Heart left ventricle (tissue), 16 donors: Measurements from ENCODE around the gene CADPS2. TPM values are rescaled to one million over a fixed set of nuclear protein-coding genes. Genes with fewer than 3 reads are reported as not detected.

Experiments
- ATAC-seq, 4 donors: fragments of 200-7000 bp; cut with Tn5 transposase; one replicate each; pipeline ENCODE4 v1.9.1; 2020 to 2022; ENCODE audit warnings: moderate library complexity in 4 of 4, mild to moderate bottlenecking in 3 of 4, moderate number of reproducible peaks in 1 of 4
- DNase-seq, 5 donors: peaks; one replicate each; pipeline ENCODE4 v3.0.0-alpha.2; 2020
- H3K27ac ChIP-seq, 12 donors: fragments of 200-600 bp; sonication (generic) in 4 of 12; one replicate each; pipeline versions ENCODE4 v1.5.0 to v1.8.0; 2016 to 2022; ENCODE audit warnings: mild to moderate bottlenecking in 2 of 12
- H3K27me3 ChIP-seq, 9 donors: fragments of 200-600 bp; sonication (generic) in 2 of 9; one replicate each; pipeline versions ENCODE4 v1.5.1 to v1.8.0; 2016 to 2022; ENCODE audit warnings: mild to moderate bottlenecking in 3 of 9
- H3K36me3 ChIP-seq, 9 donors: fragments of 200-600 bp; sonication (generic) in 2 of 9; one replicate each; pipeline versions ENCODE4 v1.5.0 to v1.8.0; 2018 to 2022; ENCODE audit warnings: mild to moderate bottlenecking in 2 of 9
- H3K4me1 ChIP-seq, 12 donors: fragments of 200-600 bp; sonication (generic) in 4 of 12; one replicate each; pipeline versions ENCODE4 v1.5.0 to v1.8.0; 2016 to 2022; ENCODE audit warnings: mild to moderate bottlenecking in 3 of 12
- H3K4me3 ChIP-seq, 12 donors: fragments of 200-600 bp; sonication (generic) in 4 of 12; one replicate each; pipeline versions ENCODE4 v1.5.0 to v1.8.0; 2017 to 2022; ENCODE audit warnings: mild to moderate bottlenecking in 9 of 12, moderate library complexity in 4 of 12
- H3K9me3 ChIP-seq, 12 donors: fragments of 200-600 bp; sonication (generic) in 4 of 12; one replicate each; pipeline versions ENCODE4 v1.5.0 to v1.8.0; 2016 to 2022; ENCODE audit warnings: mild to moderate bottlenecking in 1 of 12
- CTCF ChIP-seq, 12 donors: fragments of 200-600 bp; sonication (generic) in 4 of 12; IDR thresholded peaks; one replicate each; pipeline versions ENCODE4 v1.5.0 to v1.8.0; 2018 to 2022; ENCODE audit warnings: antibody characterized with exemption in 12 of 12, mild to moderate bottlenecking in 5 of 12
- POLR2A ChIP-seq, 2 donors: fragments of 450-650 bp; IDR thresholded peaks; one replicate each; pipeline ENCODE4 v1.6.1; 2017; ENCODE audit warnings: antibody characterized with exemption in 2 of 2, mild to moderate bottlenecking in 2 of 2, moderate library complexity in 2 of 2
- WGBS, 4 donors: extraction: QIAGEN DNeasy Blood & Tissue Kit in 2 of 4; methylation state at CpG; one replicate each; pipeline versions ENCODE4 v1.1.5 to v1.1.7; 2013 to 2018; 5-methylcytosine and 5-hydroxymethylcytosine counted together
- intact Hi-C, 10 donors: fragments of 100-400 bp; cut with DNase I; formaldehyde crosslinking; loops; one replicate each; pipeline versions ENCODE4 v1.11.1 to v1.14.2; 2022
- polyA plus RNA-seq, 2 donors: library from polyadenylated mRNA; stranded (reverse); fragments of 200-250 nt; gene quantifications; one replicate each; pipeline ENCODE4 v1.2.3, GENCODE V29; 2013
- total RNA-seq, 9 donors: library from RNA; depleted of rRNA in 2 of 9; stranded (reverse); fragments of >200 nt in 2 of 9; fragmentation: NEBNext Ultra II Directional in 3 of 9; extraction: Animal tissue kit (Norgen Biotek cat#: 25700) in 3 of 9; gene quantifications; one replicate each; pipeline versions ENCODE4 v1.1.0 to v1.2.4, GENCODE V29; 2016 to 2023
- donor health status: ischemic (EF 13 %, LVEDD 7.1; RV severe dilation, severe dysfunction).
- donor health status: healthy with polysubstance abuse.
- donor health status: DM: no; HTN: yes; CAD: no.
- donor health status: DM: no; HTN: no; CAD: no.
- donor health status: ischemic (EF 25% LVEDD 6.9; RV normal size, moderate dysfunction).
- donor health status: ischemic (EF 25% LVEDD 5.7; RV mildly dilated, moderate dysfunction).
- donor health status: healthy.
- donor health status: DM: yes; HTN: yes; CAD: no.
- donor health status: ischemic (EF 35%, LVEDD 5.7; RV mildly dilated, moderate dysfunction).
- donor health status: nonischemic (EF 11% LVEDD 7.7; RV severe dilation, severe dysfunction).
- donor health status: DM: yes; HTN: yes; CAD: no.
- donor health status: PGD.
- donor health status: ischemic (EF 29% LVEDD 5.4; RV normal size, mild dysfunction).
- donor health status: nonischemic (EF 23%, LVEDD 6.1; RV moderate dilation, normal function).

CADPS2 gene
- total and polyA plus RNA-seq, 11 donors, result 6.5 to 29.0 (median 10.3) TPM

GRCh38 chr7:122448893-122449589, 437.2 kb downstream of the CADPS2 start:
- intact Hi-C loops, result no loop called here
- H3K4me3 ChIP-seq, result no peak overlapping the region
- peaks cover 0 to 9% (median 0%) of the 10 kb centered on the region in 12 donors for H3K9me3 ChIP-seq
- DNase-seq, result no peak
- no peak for ATAC-seq
- H3K27ac ChIP-seq, result no peak overlapping the region
- H3K4me1 ChIP-seq, result no peaks in the 10 kb centered on the region
- peaks cover 0 to 11% (median 0%) of the 10 kb centered on the region in 9 donors for H3K36me3 ChIP-seq
- WGBS, 4 donors, result 85 to 92% (median 86%) methylated on average over 5 of the region's 5 CpGs
- H3K27me3 ChIP-seq, result no peaks in the 10 kb centered on the region
- TF ChIP-seq CTCF (IDR thresholded peaks at IDR 0.05) (no peak), POLR2A (IDR thresholded peaks at IDR 0.05) (no peak)

DNA sequence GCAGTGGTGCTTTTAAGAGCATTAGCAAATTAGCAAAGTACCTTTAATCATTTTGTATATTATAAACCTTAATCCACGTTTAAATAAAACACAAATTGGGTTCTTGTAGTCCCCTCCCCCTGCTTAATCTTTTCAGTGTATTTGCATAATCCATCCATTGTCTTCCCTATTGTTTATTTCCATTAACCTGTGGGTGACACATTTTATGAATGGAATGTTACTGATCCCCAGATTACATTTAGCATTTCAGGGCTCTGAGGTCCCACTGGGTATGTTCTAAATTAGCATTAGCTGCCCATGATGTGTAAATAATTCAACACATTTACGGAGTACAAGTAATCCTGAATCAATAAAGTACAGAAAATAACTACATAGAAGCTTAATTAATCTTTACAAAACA, 443.3 kb downstream of the CADPS2 start:
- H3K9me3 ChIP-seq, result peaks cover 0 to 10% (median 0%) of the 10 kb centered on the region in 12 donors
- H3K27me3 ChIP-seq, result no peaks in the 10 kb centered on the region
- H3K4me1 ChIP-seq, result peaks cover 0 to 3% (median 0%) of the 10 kb centered on the region in 12 donors
- H3K36me3 ChIP-seq, result no peaks in the 10 kb centered on the region
- H3K4me3 ChIP-seq, result no peak overlapping the region
- no peak overlapping the region for H3K27ac ChIP-seq
- intact Hi-C loops, result no loop called here
- ATAC-seq (no peak), DNase-seq (no peak)
- 52 to 59% (median 56%) methylated on average over 2 of the region's 2 CpGs for WGBS, 4 donors
- TF ChIP-seq POLR2A (IDR thresholded peaks at IDR 0.05) (no peak), CTCF (IDR thresholded peaks at IDR 0.05) (no peak)

GRCh38 chr7:122438492-122438891, 447.8 kb downstream of the CADPS2 start:
- Histone ChIP-seq H3K27ac (no peak overlapping the region), H3K4me3 (no peak overlapping the region), H3K27me3 (no peaks in the 10 kb centered on the region), H3K9me3 (no peaks in the 10 kb centered on the region), H3K4me1 (peaks cover 0 to 3% (median 0%) of the 10 kb centered on the region in 12 donors), H3K36me3 (peaks cover 0 to 4% (median 0%) of the 10 kb centered on the region in 9 donors)
- 72 to 88% (median 82%) methylated on average over 1 of the region's 1 CpG for WGBS, 4 donors
- DNase-seq (no peak), ATAC-seq (no peak)
- intact Hi-C loops, result no loop called here
- TF ChIP-seq POLR2A (IDR thresholded peaks at IDR 0.05) (no peak), CTCF (IDR thresholded peaks at IDR 0.05) (no peak)

DNA sequence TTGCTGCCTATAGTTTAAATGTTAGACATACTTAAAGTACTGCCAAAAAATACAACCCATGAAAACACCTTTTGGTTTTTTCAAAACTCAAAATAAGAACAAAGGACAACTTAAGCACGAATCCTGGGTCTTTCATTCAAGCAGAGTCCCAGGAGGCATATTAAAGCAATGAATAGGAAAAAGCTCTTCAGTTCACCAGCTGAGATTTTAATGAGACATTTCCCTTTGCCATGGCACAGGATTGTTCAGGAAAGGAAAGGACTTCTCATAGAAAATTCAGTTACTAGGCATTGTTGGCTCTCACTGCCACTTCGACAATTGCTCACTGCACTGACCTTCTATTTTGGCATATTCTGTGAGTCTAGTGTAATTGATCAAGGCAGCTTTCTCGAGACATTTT, 448.3 kb downstream of the CADPS2 start:
- WGBS, 4 donors, result 32 to 48% (median 41%) methylated on average over 3 of the region's 3 CpGs
- DNase-seq, result no peak
- ATAC-seq, result no peak
- H3K9me3 ChIP-seq, result no peaks in the 10 kb centered on the region
- no peak overlapping the region for H3K4me3 ChIP-seq
- no peak overlapping the region for H3K27ac ChIP-seq
- no peak for TF ChIP-seq POLR2A (IDR thresholded peaks at IDR 0.05)
- no peak for TF ChIP-seq CTCF (IDR thresholded peaks at IDR 0.05)
- H3K36me3 ChIP-seq, result peaks cover 0 to 4% (median 0%) of the 10 kb centered on the region in 9 donors
- H3K27me3 ChIP-seq, result no peaks in the 10 kb centered on the region
- intact Hi-C loops, result no loop called here
- peaks cover 0 to 3% (median 0%) of the 10 kb centered on the region in 12 donors for H3K4me1 ChIP-seq
